ENCODE results near the gene DOCK8. TPM values are rescaled to one million over a fixed set of nuclear protein-coding genes. Genes with fewer than 3 reads are reported as not detected.

The DOCK8 gene
- total RNA-seq, 1 donor from 2014 or later = 3.8 TPM

GRCh38 chr9:512555-513272 lies 298.0 kb downstream of the DOCK8 start:
- Histone ChIP-seq H3K4me3 (ENCODE audit: low read depth, low read length) (no peak overlapping the region), H3K27me3 (ENCODE audit: control insufficient read depth, insufficient read depth, low read length) (no peaks in the 10 kb centered on the region), H3K36me3 (ENCODE audit: control insufficient read depth, insufficient read depth, low read length) (no peaks in the 10 kb centered on the region)
- DNase-seq (ENCODE audit: low read depth) = no peak
- no peak for TF ChIP-seq CTCF (IDR thresholded peaks at IDR 0.05; ENCODE audit: insufficient read depth, low read length, poor library complexity, severe bottlenecking)

Other genes starting within 250 kb of the DOCK8 start
- 5.5 and 6.7 TPM in 2 replicates for gene WASHC1, start 185.4 kb upstream of the DOCK8 start, total RNA-seq
- 0.13 and 0.34 TPM in 2 replicates for gene FOXD4, start 96.4 kb upstream of the DOCK8 start, total RNA-seq
- gene ZNG1A, start 35.8 kb upstream of the DOCK8 start, total RNA-seq = 29.7 and 33.3 TPM in 2 replicates